ENCODE data around the gene CLDN12. TPM values are rescaled to one million over a fixed set of nuclear protein-coding genes. Genes with fewer than 3 reads are reported as not detected.

The CLDN12 gene
- total RNA-seq, result 10 to 100 TPM; 13.2 to 66.9 (median 49.0) TPM

DNA sequence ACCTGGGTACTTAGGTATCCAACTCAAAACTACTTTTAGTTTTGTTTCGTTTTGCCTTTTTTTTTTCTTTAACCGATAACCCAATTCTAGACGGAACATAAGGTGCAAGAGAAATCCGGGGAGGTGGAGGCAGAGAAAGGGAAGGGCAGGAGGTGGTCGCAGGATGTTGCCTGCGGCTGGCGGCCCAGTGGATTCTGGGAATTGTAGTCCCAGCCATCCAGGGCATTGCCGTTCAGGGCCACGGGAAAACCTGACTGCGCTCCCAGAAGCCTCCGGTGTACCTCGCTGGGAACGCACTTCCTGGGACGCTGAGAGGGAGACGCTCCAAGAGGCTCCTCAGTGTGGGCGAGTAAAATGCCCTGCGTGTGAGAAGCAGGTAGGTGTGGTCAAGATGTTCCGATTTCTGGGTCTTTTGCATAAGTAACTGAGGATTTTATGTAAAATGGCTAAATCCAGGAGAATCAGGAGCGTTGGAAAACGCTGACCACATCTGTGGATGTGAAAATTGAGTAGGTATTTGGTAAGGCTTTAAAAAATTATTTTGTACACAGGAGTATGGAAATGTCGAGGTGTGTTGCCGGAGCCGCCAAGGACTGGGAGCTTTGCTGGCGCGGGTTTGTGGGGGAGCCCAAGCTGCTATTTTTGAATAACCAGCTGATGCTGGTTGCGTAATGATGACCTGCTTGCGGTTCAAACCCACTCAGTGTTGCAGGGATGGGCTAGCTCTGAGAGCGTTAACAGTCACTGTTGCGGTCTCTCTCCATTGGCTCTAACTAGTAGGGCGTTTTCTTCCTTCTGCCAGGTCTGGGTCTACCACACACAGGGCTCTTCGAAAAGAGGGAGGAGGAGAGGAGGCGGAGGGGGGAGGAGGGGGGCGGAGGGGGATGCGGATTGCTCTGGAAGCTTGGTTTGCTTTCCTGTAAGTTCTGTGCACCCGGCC is at the start of gene CLDN12:
TSS of gene CLDN12 (plus strand) at position 288 of the 940 bp plus-strand sequence. CDS start 9,216 bp downstream, outside the sequence.
- Histone ChIP-seq H3K4me3 (peak within 1 kb of the TSS; percentile 47 to 72 (median 64)), H3K9me3 (peaks cover 0 to under 1% (median 0%) of the 10 kb centered on the region in 4 donors), H3K36me3 (peaks cover 0 to 20% (median 0%) of the 10 kb centered on the region in 3 donors), H3K27ac (peak within 1 kb of the TSS; percentile 68 to 91 (median 80)), H3K27me3 (no peaks in the 10 kb centered on the region), H3K4me1 (peaks cover 0 to 24% (median 0%) of the 10 kb centered on the region in 4 donors)
- peak; percentile 86 to 90 for TF ChIP-seq POLR2A (IDR thresholded peaks at IDR 0.05)
- TF ChIP-seq, protein P1, sequence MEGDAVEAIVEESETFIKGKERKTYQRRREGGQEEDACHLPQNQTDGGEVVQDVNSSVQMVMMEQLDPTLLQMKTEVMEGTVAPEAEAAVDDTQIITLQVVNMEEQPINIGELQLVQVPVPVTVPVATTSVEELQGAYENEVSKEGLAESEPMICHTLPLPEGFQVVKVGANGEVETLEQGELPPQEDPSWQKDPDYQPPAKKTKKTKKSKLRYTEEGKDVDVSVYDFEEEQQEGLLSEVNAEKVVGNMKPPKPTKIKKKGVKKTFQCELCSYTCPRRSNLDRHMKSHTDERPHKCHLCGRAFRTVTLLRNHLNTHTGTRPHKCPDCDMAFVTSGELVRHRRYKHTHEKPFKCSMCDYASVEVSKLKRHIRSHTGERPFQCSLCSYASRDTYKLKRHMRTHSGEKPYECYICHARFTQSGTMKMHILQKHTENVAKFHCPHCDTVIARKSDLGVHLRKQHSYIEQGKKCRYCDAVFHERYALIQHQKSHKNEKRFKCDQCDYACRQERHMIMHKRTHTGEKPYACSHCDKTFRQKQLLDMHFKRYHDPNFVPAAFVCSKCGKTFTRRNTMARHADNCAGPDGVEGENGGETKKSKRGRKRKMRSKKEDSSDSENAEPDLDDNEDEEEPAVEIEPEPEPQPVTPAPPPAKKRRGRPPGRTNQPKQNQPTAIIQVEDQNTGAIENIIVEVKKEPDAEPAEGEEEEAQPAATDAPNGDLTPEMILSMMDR (IDR thresholded peaks at IDR 0.05), result peak in 2 of 6 experiments; percentile 3 to 16
- DNase-seq, result peak; percentile 70 to 90 (median 87)

DNA sequence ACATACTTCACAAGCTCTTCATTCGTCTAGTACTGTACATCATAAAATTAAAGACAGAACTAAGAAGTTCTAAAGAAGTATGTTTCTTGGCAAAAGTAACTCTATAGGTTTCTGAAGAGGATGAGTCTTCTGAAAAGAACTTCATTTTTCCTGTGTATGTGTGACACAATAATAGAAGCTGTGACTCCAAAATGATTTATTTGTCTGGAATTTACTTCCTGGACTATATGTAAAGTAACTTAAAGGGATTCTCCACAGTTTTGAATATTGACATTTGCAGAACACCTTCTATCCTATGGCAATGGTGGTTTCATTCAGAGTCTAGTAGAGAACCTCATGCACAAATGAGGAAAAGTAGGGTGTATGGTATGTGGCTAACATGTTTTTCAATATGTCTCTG is 19.8 kb upstream of the CLDN12 start:
- DNase-seq, result no peak
- no peaks in the 10 kb centered on the region for H3K4me1 ChIP-seq
- peaks cover 0 to 78% (median 0%) of the 10 kb centered on the region in 3 donors for H3K36me3 ChIP-seq
- no peak overlapping the region for H3K27ac ChIP-seq
- H3K4me3 ChIP-seq, result no peak overlapping the region
- H3K9me3 ChIP-seq, result no peaks in the 10 kb centered on the region
- H3K27me3 ChIP-seq, result no peaks in the 10 kb centered on the region
- TF ChIP-seq, protein P1 (IDR thresholded peaks at IDR 0.05), result no peak
- TF ChIP-seq POLR2A (IDR thresholded peaks at IDR 0.05), result no peak

DNA sequence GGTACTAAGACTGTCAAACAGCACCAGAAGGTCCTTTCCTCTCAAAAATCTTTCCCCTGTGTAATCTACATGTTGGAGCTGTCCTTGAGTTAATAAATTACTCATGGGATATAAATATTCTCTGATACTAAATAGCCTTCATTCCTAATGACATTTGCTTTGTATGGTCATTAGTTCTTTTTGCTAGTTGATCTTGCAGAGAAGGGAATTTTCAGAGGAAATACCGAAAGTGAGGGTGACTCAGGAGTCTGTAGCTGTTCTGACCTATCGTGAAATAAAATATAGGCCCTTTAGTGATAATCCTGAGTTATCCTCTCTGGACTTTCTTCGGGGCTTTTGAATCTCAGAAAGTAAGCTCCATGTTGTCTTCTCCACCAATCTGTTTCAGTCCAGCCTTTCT is 19.4 kb upstream of the CLDN12 start:
- Histone ChIP-seq H3K4me1 (no peaks in the 10 kb centered on the region), H3K27ac (no peak overlapping the region), H3K36me3 (peaks cover 0 to 73% (median 0%) of the 10 kb centered on the region in 3 donors), H3K9me3 (no peaks in the 10 kb centered on the region), H3K27me3 (no peaks in the 10 kb centered on the region), H3K4me3 (no peak overlapping the region)
- TF ChIP-seq, protein P1 (IDR thresholded peaks at IDR 0.05), result no peak
- no peak for TF ChIP-seq POLR2A (IDR thresholded peaks at IDR 0.05)
- no peak for DNase-seq

GRCh38 chr7:90384433-90384832 is 18.8 kb upstream of the CLDN12 start:
- no peak for DNase-seq
- Histone ChIP-seq H3K27ac (no peak overlapping the region), H3K27me3 (no peaks in the 10 kb centered on the region), H3K9me3 (no peaks in the 10 kb centered on the region), H3K4me1 (no peaks in the 10 kb centered on the region), H3K36me3 (peaks cover 0 to 67% (median 0%) of the 10 kb centered on the region in 3 donors), H3K4me3 (no peak overlapping the region)
- TF ChIP-seq POLR2A (IDR thresholded peaks at IDR 0.05), result no peak
- TF ChIP-seq, protein P1 (IDR thresholded peaks at IDR 0.05), result no peak

GRCh38 chr7:90387470-90388240 is 15.6 kb upstream of the CLDN12 start:
- Histone ChIP-seq H3K4me3 (no peak overlapping the region), H3K36me3 (peaks cover 0 to 40% (median 0%) of the 10 kb centered on the region in 3 donors), H3K4me1 (no peaks in the 10 kb centered on the region), H3K27me3 (no peaks in the 10 kb centered on the region), H3K9me3 (no peaks in the 10 kb centered on the region), H3K27ac (no peak overlapping the region)
- TF ChIP-seq, protein P1 (IDR thresholded peaks at IDR 0.05), result no peak
- no peak for TF ChIP-seq POLR2A (IDR thresholded peaks at IDR 0.05)
- no peak for DNase-seq

Measured in Peyer's patch (tissue), 4 donors.